ENCODE data around the gene TMEM144. TPM values are rescaled to one million over a fixed set of nuclear protein-coding genes. Genes with fewer than 3 reads are reported as not detected.

Gene TMEM144
- total RNA-seq, 1 donor from 2014 or later: 3.4 TPM

DNA sequence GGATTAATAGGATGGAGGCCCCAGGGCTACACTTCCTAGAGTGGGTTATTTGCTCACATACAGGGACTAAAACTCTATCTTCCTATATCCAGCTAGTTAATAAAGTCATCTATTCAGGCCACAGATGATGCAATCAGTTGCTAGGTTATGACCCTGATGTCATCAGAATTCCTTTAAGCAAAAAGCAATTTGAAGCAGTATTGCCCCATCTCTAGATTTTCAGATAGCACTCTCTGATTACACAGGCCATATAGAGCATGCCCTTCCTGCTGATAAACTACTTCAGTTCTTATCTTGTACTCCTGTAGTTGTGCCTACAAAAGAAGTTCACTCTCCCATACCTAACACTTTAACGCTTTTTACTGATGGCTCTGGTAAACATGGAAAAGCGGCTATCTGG lies 84.8 kb downstream of the TMEM144 start:
- no peak for DNase-seq (ENCODE audit: low read depth, low spot score)

DNA sequence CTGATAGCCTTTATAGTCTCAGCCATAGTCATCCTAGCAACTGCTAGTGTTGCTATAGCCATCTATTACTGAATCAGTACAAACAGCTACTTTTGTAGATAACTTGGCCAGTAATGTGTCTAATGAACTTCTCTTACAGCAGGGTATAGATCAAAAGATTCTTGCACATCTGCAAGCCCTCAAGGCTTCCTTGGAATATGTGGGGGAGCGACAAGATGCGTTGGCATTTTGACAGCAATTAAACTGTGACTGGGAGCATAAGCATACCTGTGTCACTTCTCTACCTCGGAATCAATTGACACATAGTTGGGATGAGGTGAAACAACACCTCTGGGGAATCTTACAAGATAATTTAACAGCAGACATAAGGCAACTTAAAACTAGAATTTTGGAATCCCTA lies 87.6 kb downstream of the TMEM144 start:
- no peak for DNase-seq (ENCODE audit: low read depth, low spot score)

DNA sequence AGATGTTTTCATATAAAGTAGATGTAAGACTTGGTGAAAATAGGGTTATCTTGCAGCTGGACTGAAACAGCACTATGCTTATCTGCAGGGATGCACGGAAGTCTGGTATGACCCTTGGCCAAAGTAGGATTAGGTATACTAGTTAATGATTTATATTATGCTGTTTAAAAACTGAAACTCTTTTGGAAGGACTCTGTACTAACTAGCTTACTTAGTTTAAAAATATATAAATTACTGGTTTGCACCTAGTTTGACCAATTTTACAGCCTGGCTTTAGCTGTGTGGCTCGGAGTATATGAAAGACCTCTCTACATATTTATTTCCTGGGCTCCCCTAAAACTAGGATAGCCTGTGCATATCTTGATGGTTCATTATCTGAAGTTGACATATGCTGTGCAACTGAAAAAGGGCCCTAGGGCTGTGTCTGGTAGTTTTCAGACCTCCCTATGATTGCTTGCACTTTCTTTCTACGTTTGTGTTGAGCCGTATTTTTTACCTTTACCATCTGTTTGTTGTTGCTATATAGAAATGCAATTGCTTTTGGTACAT lies 89.2 kb downstream of the TMEM144 start:
- no peak for DNase-seq (ENCODE audit: low read depth, low spot score)

DNA sequence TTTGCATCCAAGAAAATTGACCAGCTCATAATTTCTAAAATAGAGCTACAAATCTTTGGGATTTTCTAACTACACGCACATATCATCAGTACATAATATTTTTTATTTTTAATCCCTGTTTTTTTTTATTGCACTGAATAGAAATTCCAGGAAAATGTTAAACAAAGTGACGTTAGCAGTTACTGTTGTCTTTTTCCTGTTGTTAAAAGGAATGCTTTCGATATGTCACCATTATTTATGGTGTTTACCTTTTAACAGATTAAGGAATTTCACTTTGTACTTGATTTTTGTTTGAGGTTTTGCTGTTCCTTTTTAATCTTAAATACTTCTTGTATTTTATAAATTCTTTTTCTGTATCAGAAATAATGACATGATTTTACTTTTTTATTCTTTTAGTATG lies 89.7 kb downstream of the TMEM144 start:
- no peak for DNase-seq (ENCODE audit: low read depth, low spot score)

DNA sequence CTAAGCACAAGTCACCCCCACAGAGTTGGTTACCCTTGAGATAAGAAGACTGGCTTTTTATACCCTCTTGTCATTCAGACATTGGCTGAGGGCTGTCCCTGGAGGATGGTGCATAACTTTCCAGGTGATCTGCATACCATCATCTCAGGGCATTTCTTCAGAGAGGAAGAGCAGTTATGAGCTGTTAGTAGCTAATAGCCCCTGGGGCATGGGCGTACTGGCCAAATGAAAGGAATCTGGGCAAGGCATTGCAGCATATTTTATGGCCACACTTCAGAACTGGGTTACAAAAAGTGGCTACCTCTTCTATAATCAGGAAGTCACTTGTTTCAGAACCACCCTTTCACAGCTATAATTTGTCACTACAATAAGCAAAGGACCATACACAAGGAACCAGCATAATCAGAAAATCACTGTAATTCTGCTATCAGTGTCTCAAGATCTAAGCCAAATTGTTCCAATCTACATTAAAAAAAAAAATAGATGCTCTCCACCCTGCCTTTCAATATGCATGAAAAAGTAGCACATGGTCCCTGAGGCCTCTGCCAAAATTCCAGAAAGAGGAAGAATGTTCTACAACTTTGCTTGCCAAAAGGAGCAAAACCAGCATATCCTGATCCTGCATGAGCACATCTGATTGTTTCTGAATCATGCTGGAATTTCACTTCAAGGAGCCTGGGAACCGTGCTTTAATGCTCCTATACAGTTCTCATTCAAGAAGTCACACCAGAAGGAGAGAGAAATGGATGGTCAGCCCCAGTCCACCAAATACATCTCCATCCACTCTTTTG lies 92.0 kb downstream of the TMEM144 start:
- peak; percentile 22 for DNase-seq (ENCODE audit: low read depth, low spot score)

DNA sequence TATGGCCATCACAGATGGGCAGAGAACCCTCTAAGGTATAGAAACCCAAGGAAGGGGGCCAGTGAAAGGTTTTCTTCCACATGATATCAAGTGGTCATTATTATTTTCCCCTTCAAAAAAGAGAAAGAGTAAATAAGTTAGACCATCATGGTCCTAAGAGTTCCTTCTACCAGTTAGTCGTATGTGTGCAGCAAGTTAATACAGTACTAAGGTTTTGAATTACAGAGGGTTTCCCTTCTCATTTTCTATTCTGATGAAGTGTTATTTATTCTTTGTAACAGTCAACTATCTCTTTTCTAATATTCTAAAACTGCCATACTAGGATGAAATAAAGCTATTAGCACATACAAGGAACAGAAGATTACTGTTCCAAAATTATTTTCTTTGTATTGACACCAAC lies 94.4 kb downstream of the TMEM144 start:
- no peak for DNase-seq (ENCODE audit: low read depth, low spot score)

Other genes starting within 250 kb of the TMEM144 start
- 84.3 and 114 TPM in 2 replicates for gene GASK1B, start 37.5 kb upstream of the TMEM144 start, total RNA-seq